SK-N-SH treated with all-trans-retinoic acid at 6 μM for 48 hours (cell line): Measurements from ENCODE around the gene TRAF6.

ENCODE experiments used
- ATAC-seq: fragments of 200-7000 bp; cut with Tn5 transposase; 3 replicates; pipeline ENCODE4 v1.9.1; 2020; ENCODE audit warnings: mild to moderate bottlenecking, moderate library complexity
- ARNTL ChIP-seq: fragments of 450-650 bp; formaldehyde crosslinking; IDR thresholded peaks from 2 replicates; pipeline ENCODE4 v1.5.0; 2020; ENCODE audit warnings: low read depth, mild to moderate bottlenecking, moderate library complexity, borderline replicate concordance
- BACH2 ChIP-seq: fragments of 250-450 bp; sonication (Bioruptor Pico); IDR thresholded peaks from 2 replicates; pipeline ENCODE4 v1.9.0; 2021; ENCODE audit warnings: mild to moderate bottlenecking, borderline replicate concordance
- CSDC2 ChIP-seq: fragments of 250-450 bp; sonication (Bioruptor Pico); IDR thresholded peaks from 2 replicates; pipeline ENCODE4 v1.5.0; 2020; ENCODE audit warnings: mild to moderate bottlenecking, moderate library complexity
- CSRNP3 ChIP-seq: fragments of 250-450 bp; sonication (Bioruptor Pico); IDR thresholded peaks from 2 replicates; pipeline ENCODE4 v1.5.1; 2021; ENCODE audit warnings: mild to moderate bottlenecking, moderate library complexity
- ESRRG ChIP-seq: fragments of 250-450 bp; sonication (Bioruptor Pico); IDR thresholded peaks from 2 replicates; pipeline ENCODE4 v1.6.1; 2021; ENCODE audit warnings: mild to moderate bottlenecking
- GLIS3 ChIP-seq: fragments of 250-450 bp; sonication (Bioruptor Pico); IDR thresholded peaks from 2 replicates; pipeline ENCODE4 v1.5.0; 2020; ENCODE audit warnings: mild to moderate bottlenecking, moderate library complexity
- OSR1 ChIP-seq: fragments of 250-450 bp; sonication (Bioruptor Pico); IDR thresholded peaks from 2 replicates; pipeline ENCODE4 v1.8.0; 2022; ENCODE audit warnings: moderate library complexity, mild to moderate bottlenecking, inconsistent platforms
- PPARA ChIP-seq: fragments of 250-450 bp; sonication (Bioruptor Pico); IDR thresholded peaks from 2 replicates; pipeline ENCODE4 v1.5.0; 2020; ENCODE audit warnings: mild to moderate bottlenecking, borderline replicate concordance
- RARB ChIP-seq: fragments of 250-450 bp; sonication (Bioruptor Pico); IDR thresholded peaks from 2 replicates; pipeline ENCODE4 v1.8.0; 2021; ENCODE audit warnings: mild to moderate bottlenecking, moderate library complexity
- TCF4 ChIP-seq: fragments of 250-450 bp; sonication (Bioruptor Pico); IDR thresholded peaks from 2 replicates; pipeline ENCODE4 v1.8.0; 2021; ENCODE audit warnings: mild to moderate bottlenecking, moderate library complexity, borderline replicate concordance
- TSHZ2 ChIP-seq: fragments of 250-450 bp; sonication (Bioruptor Pico); IDR thresholded peaks from 2 replicates; pipeline ENCODE4 v1.5.0; 2020; ENCODE audit warnings: mild to moderate bottlenecking, moderate library complexity
- ZC3H10 ChIP-seq: fragments of 250-450 bp; sonication (Bioruptor Pico); IDR thresholded peaks from 2 replicates; pipeline ENCODE4 v1.5.1; 2021; ENCODE audit warnings: mild to moderate bottlenecking, moderate library complexity
- ZFP30 ChIP-seq: fragments of 450-650 bp; formaldehyde crosslinking; IDR thresholded peaks from 2 replicates; pipeline ENCODE4 v1.5.0; 2022; ENCODE audit warnings: mild to moderate bottlenecking, moderate library complexity
- ZNF8 ChIP-seq: fragments of 450-650 bp; formaldehyde crosslinking; IDR thresholded peaks from 2 replicates; pipeline ENCODE4 v1.5.0; 2020; ENCODE audit warnings: mild to moderate bottlenecking, moderate library complexity
- TF ChIP-seq, protein P1 (sequence below): fragments of 250-450 bp; sonication (Bioruptor Pico); IDR thresholded peaks from 2 replicates; pipeline ENCODE4 v1.8.0; 2021; ENCODE audit warnings: low read depth, mild to moderate bottlenecking, moderate library complexity, borderline replicate concordance
- TF ChIP-seq, protein P2 (sequence below): fragments of 250-450 bp; sonication (Bioruptor Pico); IDR thresholded peaks from 2 replicates; pipeline ENCODE4 v1.5.1; 2020; ENCODE audit warnings: low read depth, mild to moderate bottlenecking, moderate library complexity

The TRAF6 gene

DNA sequence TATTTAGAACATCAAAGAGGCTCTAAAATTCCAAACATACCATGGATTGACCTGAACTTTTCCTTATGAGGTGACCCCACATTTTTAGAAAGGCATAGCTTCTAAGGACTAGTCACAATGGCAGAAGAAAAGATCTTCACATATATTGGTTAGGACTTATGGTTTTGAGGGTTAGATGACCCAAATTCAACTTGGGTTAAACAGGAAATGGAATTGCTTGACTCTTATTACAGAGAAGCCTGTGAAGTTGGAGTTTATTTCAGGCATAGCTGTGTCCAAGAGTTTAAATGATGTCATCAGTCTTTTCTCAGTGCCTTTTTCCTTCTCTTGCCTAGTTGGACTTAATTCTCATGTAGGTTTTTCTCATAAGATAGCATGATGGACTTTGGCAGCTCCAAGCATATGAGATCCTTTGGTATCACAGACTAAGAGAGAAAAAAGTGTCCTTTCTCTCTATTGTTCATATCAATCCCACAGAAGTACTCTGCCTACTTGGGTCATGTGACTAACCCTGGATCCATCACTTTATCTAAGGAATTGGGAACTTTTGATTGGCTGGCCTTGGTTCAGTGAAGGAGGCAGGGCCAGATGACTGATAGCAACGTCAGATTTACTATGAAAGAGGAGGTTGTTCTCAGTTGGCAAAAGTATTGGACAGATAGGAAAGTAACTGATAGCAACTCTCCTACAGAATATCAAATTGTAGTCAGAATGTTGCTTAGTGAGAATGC is 40.5 kb upstream of the TRAF6 start:
- ATAC-seq = no peak
- TF ChIP-seq ARNTL = no peak
- TF ChIP-seq TCF4 = no peak
- no peak for TF ChIP-seq ZNF8 (CRISPR knock-in tag)
- TF ChIP-seq OSR1 (CRISPR knock-in tag) = no peak
- no peak for TF ChIP-seq ESRRG (CRISPR knock-in tag)

GRCh38 chr11:36540998-36541397 is 30.9 kb upstream of the TRAF6 start:
- TF ChIP-seq CSRNP3 (CRISPR knock-in tag) = no peak
- no peak for TF ChIP-seq BACH2 (CRISPR knock-in tag)
- ATAC-seq = peak; percentile 81

GRCh38 chr11:36534276-36534840 is 24.3 kb upstream of the TRAF6 start:
- no peak for TF ChIP-seq ZFP30 (CRISPR knock-in tag)
- TF ChIP-seq TSHZ2 = no peak
- no peak for TF ChIP-seq ZC3H10 (CRISPR knock-in tag)
- no peak for TF ChIP-seq BACH2 (CRISPR knock-in tag)
- no peak for TF ChIP-seq PPARA (CRISPR knock-in tag)
- no peak for TF ChIP-seq GLIS3 (CRISPR knock-in tag)
- TF ChIP-seq CSRNP3 (CRISPR knock-in tag) = no peak
- TF ChIP-seq, protein P1, sequence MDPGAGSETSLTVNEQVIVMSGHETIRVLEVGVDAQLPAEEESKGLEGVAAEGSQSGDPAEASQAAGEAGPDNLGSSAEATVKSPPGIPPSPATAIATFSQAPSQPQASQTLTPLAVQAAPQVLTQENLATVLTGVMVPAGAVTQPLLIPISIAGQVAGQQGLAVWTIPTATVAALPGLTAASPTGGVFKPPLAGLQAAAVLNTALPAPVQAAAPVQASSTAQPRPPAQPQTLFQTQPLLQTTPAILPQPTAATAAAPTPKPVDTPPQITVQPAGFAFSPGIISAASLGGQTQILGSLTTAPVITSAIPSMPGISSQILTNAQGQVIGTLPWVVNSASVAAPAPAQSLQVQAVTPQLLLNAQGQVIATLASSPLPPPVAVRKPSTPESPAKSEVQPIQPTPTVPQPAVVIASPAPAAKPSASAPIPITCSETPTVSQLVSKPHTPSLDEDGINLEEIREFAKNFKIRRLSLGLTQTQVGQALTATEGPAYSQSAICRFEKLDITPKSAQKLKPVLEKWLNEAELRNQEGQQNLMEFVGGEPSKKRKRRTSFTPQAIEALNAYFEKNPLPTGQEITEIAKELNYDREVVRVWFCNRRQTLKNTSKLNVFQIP = no peak
- TF ChIP-seq, protein P2, sequence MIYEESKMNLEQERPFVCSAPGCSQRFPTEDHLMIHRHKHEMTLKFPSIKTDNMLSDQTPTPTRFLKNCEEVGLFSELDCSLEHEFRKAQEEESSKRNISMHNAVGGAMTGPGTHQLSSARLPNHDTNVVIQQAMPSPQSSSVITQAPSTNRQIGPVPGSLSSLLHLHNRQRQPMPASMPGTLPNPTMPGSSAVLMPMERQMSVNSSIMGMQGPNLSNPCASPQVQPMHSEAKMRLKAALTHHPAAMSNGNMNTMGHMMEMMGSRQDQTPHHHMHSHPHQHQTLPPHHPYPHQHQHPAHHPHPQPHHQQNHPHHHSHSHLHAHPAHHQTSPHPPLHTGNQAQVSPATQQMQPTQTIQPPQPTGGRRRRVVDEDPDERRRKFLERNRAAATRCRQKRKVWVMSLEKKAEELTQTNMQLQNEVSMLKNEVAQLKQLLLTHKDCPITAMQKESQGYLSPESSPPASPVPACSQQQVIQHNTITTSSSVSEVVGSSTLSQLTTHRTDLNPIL (CRISPR knock-in tag) = no peak
- no peak for TF ChIP-seq OSR1 (CRISPR knock-in tag)
- TF ChIP-seq ESRRG (CRISPR knock-in tag) = no peak
- TF ChIP-seq RARB = no peak
- no peak for TF ChIP-seq ARNTL
- TF ChIP-seq TCF4 = no peak
- TF ChIP-seq, all 23 proteins: peak for 0
- no peak for ATAC-seq

- peak; percentile 68; the same call in 2 of the 3 replicates for ATAC-seq
- TF ChIP-seq TCF4 (peak; percentile 85), ZFP30 (CRISPR knock-in tag) (no peak)
Observed at GRCh38 chr11:36532941-36533601, 23.0 kb upstream of the TRAF6 start.

GRCh38 chr11:36530840-36531239 is 20.8 kb upstream of the TRAF6 start:
- no peak for ATAC-seq
- TF ChIP-seq CSDC2 (CRISPR knock-in tag) = no peak
- no peak for TF ChIP-seq RARB
